ENCODE measurements around the gene SSH2. TPM values are rescaled to one million over a fixed set of nuclear protein-coding genes. Genes with fewer than 3 reads are reported as not detected.

The SSH2 gene
- total RNA-seq, 2 donors from 2014 or later = 36.1 to 36.8 TPM

GRCh38 chr17:29855686-29856085 is 74.3 kb downstream of the SSH2 start:
- no peak for DNase-seq (ENCODE audit: low spot score)
- no peak overlapping the region for H3K27ac ChIP-seq
- TF ChIP-seq, protein P1, sequence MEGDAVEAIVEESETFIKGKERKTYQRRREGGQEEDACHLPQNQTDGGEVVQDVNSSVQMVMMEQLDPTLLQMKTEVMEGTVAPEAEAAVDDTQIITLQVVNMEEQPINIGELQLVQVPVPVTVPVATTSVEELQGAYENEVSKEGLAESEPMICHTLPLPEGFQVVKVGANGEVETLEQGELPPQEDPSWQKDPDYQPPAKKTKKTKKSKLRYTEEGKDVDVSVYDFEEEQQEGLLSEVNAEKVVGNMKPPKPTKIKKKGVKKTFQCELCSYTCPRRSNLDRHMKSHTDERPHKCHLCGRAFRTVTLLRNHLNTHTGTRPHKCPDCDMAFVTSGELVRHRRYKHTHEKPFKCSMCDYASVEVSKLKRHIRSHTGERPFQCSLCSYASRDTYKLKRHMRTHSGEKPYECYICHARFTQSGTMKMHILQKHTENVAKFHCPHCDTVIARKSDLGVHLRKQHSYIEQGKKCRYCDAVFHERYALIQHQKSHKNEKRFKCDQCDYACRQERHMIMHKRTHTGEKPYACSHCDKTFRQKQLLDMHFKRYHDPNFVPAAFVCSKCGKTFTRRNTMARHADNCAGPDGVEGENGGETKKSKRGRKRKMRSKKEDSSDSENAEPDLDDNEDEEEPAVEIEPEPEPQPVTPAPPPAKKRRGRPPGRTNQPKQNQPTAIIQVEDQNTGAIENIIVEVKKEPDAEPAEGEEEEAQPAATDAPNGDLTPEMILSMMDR (IDR thresholded peaks at IDR 0.05) = no peak
- no peaks in the 10 kb centered on the region for H3K4me1 ChIP-seq
- H3K27me3 ChIP-seq = no peaks in the 10 kb centered on the region
- no peak overlapping the region for H3K4me3 ChIP-seq
- H3K36me3 ChIP-seq = no peaks in the 10 kb centered on the region
- no peaks in the 10 kb centered on the region for H3K9me3 ChIP-seq

- no peak overlapping the region for H3K4me3 ChIP-seq
- peaks cover 0 to 18% of the 10 kb centered on the region in 2 donors for H3K4me1 ChIP-seq
- H3K36me3 ChIP-seq = no peaks in the 10 kb centered on the region
- H3K27ac ChIP-seq = no peak overlapping the region
- TF ChIP-seq, protein P1 (IDR thresholded peaks at IDR 0.05) = no peak
- no peak for DNase-seq (ENCODE audit: low spot score)
- H3K9me3 ChIP-seq = no peaks in the 10 kb centered on the region
- no peaks in the 10 kb centered on the region for H3K27me3 ChIP-seq
Measured at GRCh38 chr17:29848737-29849136, 81.3 kb downstream of the SSH2 start.

DNA sequence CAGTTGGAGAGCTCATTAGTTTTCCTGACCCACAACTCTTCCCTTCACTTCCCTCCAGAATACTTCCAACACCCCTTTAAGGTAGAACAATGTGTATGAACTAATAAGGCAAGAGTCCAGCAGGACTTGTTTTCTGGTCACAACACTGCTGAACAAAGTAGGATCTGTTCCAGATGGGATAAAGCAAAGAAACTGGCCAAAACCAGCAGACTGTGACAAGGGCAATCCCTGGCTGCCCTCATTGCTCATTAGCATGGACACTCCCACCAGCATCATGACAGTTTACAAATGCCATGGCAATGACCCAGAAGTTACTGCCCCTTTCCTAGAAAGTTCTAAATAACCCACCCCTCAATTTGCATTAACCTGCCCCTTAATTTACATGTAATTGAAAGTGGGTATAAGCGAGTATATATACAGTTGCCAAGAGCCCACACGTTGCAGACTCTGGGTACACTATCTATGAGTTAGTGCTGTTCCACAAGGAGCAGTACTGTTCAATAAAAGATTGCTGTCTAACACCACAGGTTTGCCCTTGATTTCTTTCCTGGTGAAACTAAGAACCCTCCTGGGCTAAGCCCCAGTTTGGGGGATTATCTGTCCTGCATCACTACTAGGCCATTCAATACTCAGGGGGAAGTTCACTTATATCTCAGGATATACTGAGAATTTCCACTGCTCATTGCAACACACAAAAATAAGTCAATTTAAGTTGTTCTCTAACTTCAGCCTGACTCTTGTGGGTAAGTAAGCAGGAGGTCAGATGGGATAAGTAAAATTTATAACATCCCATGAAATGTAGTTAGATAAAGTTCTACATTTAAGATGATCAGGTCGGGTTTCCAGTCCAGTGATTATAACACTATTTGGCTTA is 82.3 kb downstream of the SSH2 start:
- H3K36me3 ChIP-seq = no peaks in the 10 kb centered on the region
- DNase-seq (ENCODE audit: low spot score) = no peak
- H3K27me3 ChIP-seq = no peaks in the 10 kb centered on the region
- no peaks in the 10 kb centered on the region for H3K9me3 ChIP-seq
- no peak overlapping the region for H3K4me3 ChIP-seq
- peaks cover 0 to 18% of the 10 kb centered on the region in 2 donors for H3K4me1 ChIP-seq
- H3K27ac ChIP-seq = no peak overlapping the region
- TF ChIP-seq, protein P1 (IDR thresholded peaks at IDR 0.05) = no peak

DNA sequence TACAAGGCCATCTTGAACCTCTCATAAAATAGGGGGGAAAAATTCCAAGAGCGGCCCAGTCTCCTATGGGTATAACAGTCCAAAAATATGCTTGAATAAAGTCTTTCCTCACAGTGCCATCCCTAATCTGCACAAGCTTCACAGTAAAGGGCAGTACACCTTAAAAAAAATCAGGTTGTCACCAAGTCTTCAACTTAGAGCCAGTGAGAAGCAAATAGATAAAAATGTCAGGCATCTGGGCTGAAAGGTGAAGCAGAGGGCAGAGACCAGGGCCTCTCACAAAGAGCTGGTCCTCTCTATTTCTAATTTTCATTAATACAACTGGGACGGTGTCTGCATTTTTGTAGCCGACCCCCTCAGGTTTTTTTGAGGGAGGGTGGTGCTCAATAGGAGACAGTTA is 82.9 kb downstream of the SSH2 start:
- Histone ChIP-seq H3K4me1 (peaks cover 0 to 18% of the 10 kb centered on the region in 2 donors), H3K27ac (no peak overlapping the region)

GRCh38 chr17:29846298-29846697 is 83.7 kb downstream of the SSH2 start:
- Histone ChIP-seq H3K9me3 (no peaks in the 10 kb centered on the region), H3K27me3 (no peaks in the 10 kb centered on the region), H3K4me3 (no peak overlapping the region), H3K4me1 (peaks cover 0 to 18% of the 10 kb centered on the region in 2 donors), H3K27ac (no peak overlapping the region), H3K36me3 (no peaks in the 10 kb centered on the region)
- DNase-seq (ENCODE audit: low spot score) = no peak
- TF ChIP-seq, protein P1 (IDR thresholded peaks at IDR 0.05) = no peak

More for the DNA sequence above, 82.9 kb downstream of the SSH2 start:
- no peaks in the 10 kb centered on the region for H3K36me3 ChIP-seq
- no peaks in the 10 kb centered on the region for H3K27me3 ChIP-seq
- no peak for DNase-seq (ENCODE audit: low spot score)
- H3K9me3 ChIP-seq = no peaks in the 10 kb centered on the region
- no peak overlapping the region for H3K4me3 ChIP-seq
- TF ChIP-seq, protein P1 (IDR thresholded peaks at IDR 0.05) = no peak

Measured in right atrium auricular region (tissue), 2 donors.